Upper lobe of right lung (tissue), 1 donor: Measurements from ENCODE around the gene S100A16. TPM values are rescaled to one million over a fixed set of nuclear protein-coding genes. Genes with fewer than 3 reads are reported as not detected.
"Not testable (repeated sequence)": the region's sequence is repeated elsewhere in the genome, so short reads cannot be mapped to it uniquely, and the experiment has no call there.

Experiments
- ATAC-seq: fragments of 200-7000 bp; cut with Tn5 transposase; one replicate; pipeline ENCODE4 v1.9.1; 2020; ENCODE audit warnings: mild to moderate bottlenecking, moderate library complexity
- DNase-seq: peaks from one replicate; pipeline ENCODE4 v3.0.0-alpha.2; 2020
- H3K27ac ChIP-seq: fragments of 200-600 bp; one replicate; pipeline ENCODE4 v1.8.0; 2022
- H3K27me3 ChIP-seq: fragments of 200-600 bp; one replicate; pipeline ENCODE4 v1.8.0; 2022; ENCODE audit warnings: mild to moderate bottlenecking
- H3K36me3 ChIP-seq: fragments of 200-600 bp; one replicate; pipeline ENCODE4 v1.8.0; 2022
- H3K4me1 ChIP-seq: fragments of 200-600 bp; one replicate; pipeline ENCODE4 v1.8.0; 2022
- H3K4me3 ChIP-seq: fragments of 200-600 bp; one replicate; pipeline ENCODE4 v1.8.0; 2022; ENCODE audit warnings: mild to moderate bottlenecking
- H3K9me3 ChIP-seq: fragments of 200-600 bp; one replicate; pipeline ENCODE4 v1.8.0; 2022
- intact Hi-C: fragments of 100-400 bp; cut with DNase I; formaldehyde crosslinking; loops from one replicate; pipeline ENCODE4 v1.11.0; 2022
- total RNA-seq: library from RNA; stranded (reverse); fragmentation: NEBNext Ultra II Directional; extraction: Animal tissue kit (Norgen Biotek cat#: 25700); gene quantifications from one replicate; pipeline ENCODE4 v1.2.1, GENCODE V29; 2021
- TF ChIP-seq, protein P1 (sequence below): fragments of 200-600 bp; IDR thresholded peaks from one replicate; pipeline ENCODE4 v1.8.0; 2022; ENCODE audit warnings: antibody characterized with exemption
- donor health status: DM: no; HTN: yes; CAD: no; lungs with severe emphysema.

S100A16 gene
- total RNA-seq, 1 donor from 2014 or later, result 69.6 TPM

DNA sequence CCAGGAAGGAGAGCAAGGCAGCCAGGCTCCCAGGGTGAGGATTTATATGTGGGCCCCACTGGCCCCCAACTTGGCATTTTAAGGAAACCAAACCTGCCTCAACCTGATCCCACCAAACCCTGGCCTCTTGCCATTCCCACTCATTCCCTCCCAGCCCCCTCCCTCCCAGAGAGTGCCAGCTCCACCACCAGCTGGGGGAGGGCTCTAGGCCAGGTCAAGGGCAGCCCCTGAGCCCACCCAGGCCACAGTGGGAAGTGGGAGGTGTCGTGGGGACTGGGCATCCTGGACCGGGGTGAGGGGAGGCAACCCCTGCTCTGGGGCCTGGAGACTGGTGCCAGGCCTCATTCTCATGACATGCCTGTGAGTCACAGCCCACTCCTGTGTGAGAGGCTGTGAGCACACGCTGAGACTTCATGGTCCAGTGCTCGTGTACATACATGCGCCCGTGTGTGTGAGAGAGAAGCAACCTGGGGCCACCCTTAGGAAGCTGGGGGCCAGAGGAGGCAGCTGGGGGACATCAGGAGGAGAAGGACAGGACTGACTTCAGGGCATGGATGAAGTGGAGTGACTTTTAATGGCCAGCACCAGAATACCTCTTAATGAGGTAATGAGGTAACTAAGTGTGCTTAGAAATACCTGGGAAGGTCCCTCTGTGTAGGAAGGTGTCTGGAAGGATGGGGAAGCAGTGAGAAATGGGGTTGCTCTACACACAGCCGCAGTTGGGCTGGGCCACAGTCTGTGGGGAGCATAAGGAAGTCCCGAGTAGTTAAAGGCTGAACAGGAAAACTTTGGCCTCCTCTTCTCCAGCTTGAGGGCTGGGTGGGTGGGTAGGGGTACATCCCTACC lies 47.2 kb downstream of the S100A16 start, which contains the start of gene S100A2:
Gene S100A2 (minus strand): TSS at position 316 of the 846 bp plus-strand sequence. CDS start 1,967 bp downstream, outside the sequence.
- H3K9me3 ChIP-seq, result no peaks in the 10 kb centered on the region
- ATAC-seq, result peak; percentile 56
- TF ChIP-seq, protein P1, sequence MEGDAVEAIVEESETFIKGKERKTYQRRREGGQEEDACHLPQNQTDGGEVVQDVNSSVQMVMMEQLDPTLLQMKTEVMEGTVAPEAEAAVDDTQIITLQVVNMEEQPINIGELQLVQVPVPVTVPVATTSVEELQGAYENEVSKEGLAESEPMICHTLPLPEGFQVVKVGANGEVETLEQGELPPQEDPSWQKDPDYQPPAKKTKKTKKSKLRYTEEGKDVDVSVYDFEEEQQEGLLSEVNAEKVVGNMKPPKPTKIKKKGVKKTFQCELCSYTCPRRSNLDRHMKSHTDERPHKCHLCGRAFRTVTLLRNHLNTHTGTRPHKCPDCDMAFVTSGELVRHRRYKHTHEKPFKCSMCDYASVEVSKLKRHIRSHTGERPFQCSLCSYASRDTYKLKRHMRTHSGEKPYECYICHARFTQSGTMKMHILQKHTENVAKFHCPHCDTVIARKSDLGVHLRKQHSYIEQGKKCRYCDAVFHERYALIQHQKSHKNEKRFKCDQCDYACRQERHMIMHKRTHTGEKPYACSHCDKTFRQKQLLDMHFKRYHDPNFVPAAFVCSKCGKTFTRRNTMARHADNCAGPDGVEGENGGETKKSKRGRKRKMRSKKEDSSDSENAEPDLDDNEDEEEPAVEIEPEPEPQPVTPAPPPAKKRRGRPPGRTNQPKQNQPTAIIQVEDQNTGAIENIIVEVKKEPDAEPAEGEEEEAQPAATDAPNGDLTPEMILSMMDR, result no peak
- peak within 1 kb of the TSS; percentile 95 for H3K27ac ChIP-seq
- intact Hi-C loops, result loop anchor here (5.0 kb wide), 1 partner anchor 33 kb away; no protein-coding TSS in a partner anchor
- peaks cover 40% of the 10 kb centered on the region for H3K4me1 ChIP-seq
- DNase-seq, result peak; percentile 83
- H3K27me3 ChIP-seq, result no peaks in the 10 kb centered on the region
- no peak within 1 kb of the TSS for H3K4me3 ChIP-seq
- H3K36me3 ChIP-seq, result no peaks in the 10 kb centered on the region

DNA sequence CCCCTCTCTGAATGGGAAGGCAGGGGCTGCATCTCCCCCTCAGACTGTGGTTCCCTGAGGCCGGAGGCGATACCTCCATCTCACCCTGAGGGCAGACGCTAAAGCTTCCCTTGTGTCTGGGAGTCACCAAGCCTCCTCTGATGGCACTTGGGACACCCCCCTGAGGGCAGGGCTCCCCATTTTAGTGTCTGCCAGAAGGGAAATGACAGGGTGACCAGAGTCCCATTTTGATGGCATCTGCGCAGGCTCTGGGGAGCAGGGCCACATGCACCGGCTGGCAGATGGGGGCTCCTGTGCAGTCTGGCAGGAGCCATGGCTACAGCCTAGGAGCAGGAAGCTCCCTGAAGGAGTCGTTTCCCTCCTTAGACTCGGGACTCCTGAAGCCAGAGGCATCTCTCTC lies 48.9 kb downstream of the S100A16 start:
- no peak overlapping the region for H3K4me3 ChIP-seq
- intact Hi-C loops, result no loop called here
- TF ChIP-seq, protein P1, result no peak
- H3K9me3 ChIP-seq, result no peaks in the 10 kb centered on the region
- H3K27ac ChIP-seq, result no peak overlapping the region
- peaks cover 40% of the 10 kb centered on the region for H3K4me1 ChIP-seq
- H3K36me3 ChIP-seq, result no peaks in the 10 kb centered on the region
- peak; percentile 55 for DNase-seq
- no peaks in the 10 kb centered on the region for H3K27me3 ChIP-seq
- no peak for ATAC-seq

DNA sequence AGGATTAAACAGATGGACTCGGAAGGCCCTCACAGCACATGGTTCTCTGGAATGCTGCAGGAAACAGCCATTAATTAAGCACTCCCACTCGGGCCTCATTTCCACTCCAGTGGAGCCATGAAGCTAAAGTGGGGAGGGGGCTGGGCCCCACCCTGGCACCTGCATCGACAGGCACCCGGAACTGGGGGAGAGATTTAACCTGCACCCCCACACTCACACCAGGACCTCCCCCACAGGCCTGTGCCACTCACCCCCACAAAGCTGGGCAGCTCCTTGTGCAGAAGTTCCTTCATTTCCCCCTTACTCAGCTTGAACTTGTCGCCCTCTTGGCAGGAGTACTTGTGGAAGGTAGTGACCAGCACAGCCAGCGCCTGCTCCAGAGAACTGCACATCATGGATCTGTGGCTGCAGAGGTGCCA lies 49.4 kb downstream of the S100A16 start:
- DNase-seq, result peak; percentile 40
- ATAC-seq, result no peak
- intact Hi-C loops, result no loop called here
- H3K4me3 ChIP-seq, result no peak overlapping the region
- H3K27ac ChIP-seq, result no peak overlapping the region
- no peaks in the 10 kb centered on the region for H3K36me3 ChIP-seq
- no peaks in the 10 kb centered on the region for H3K27me3 ChIP-seq
- H3K4me1 ChIP-seq, result peaks cover 35% of the 10 kb centered on the region
- TF ChIP-seq, protein P1, result no peak
- no peaks in the 10 kb centered on the region for H3K9me3 ChIP-seq

GRCh38 chr1:153562021-153562420 lies 50.9 kb downstream of the S100A16 start:
- peaks cover 21% of the 10 kb centered on the region for H3K4me1 ChIP-seq
- intact Hi-C loops, H3K36me3 ChIP-seq, H3K27me3 ChIP-seq, H3K4me3 ChIP-seq, H3K9me3 ChIP-seq, ATAC-seq, H3K27ac ChIP-seq: not testable (repeated sequence)
- peak; percentile 28 for DNase-seq

GRCh38 chr1:153561466-153561985 lies 51.4 kb downstream of the S100A16 start:
- peaks cover 16% of the 10 kb centered on the region for H3K4me1 ChIP-seq
- intact Hi-C loops, result no loop called here
- peak; percentile 48 for DNase-seq
- ATAC-seq, result no peak
- no peaks in the 10 kb centered on the region for H3K36me3 ChIP-seq
- H3K4me3 ChIP-seq, result no peak overlapping the region
- H3K27me3 ChIP-seq, result no peaks in the 10 kb centered on the region
- TF ChIP-seq, protein P1, result no peak
- H3K27ac ChIP-seq, result no peak overlapping the region
- H3K9me3 ChIP-seq, result no peaks in the 10 kb centered on the region

- peaks cover 11% of the 10 kb centered on the region for H3K4me1 ChIP-seq
- no peaks in the 10 kb centered on the region for H3K36me3 ChIP-seq
- intact Hi-C loops, result no loop called here
- no peaks in the 10 kb centered on the region for H3K9me3 ChIP-seq
- no peak overlapping the region for H3K27ac ChIP-seq
- TF ChIP-seq, protein P1, result no peak
- H3K27me3 ChIP-seq, result no peaks in the 10 kb centered on the region
- ATAC-seq (no peak), DNase-seq (peak; percentile 42)
- no peak overlapping the region for H3K4me3 ChIP-seq
Observed at GRCh38 chr1:153560771-153561465, 52.0 kb downstream of the S100A16 start.
